DMS79 treated with DMSO at 0.1 percent for 48 hours (cell line): ENCODE results near the gene MEIS2.

Source experiments
- DNase-seq: peaks from one replicate; lab custom pipeline; 2025; lab: John Stamatoyannopoulos, UW

MEIS2 gene

GRCh38 chr15:37112971-37113670 is 12.8 kb upstream of the MEIS2 start:
- DNase-seq: no peak

- no peak for DNase-seq
Measured at GRCh38 chr15:37112171-37112570, 11.8 kb upstream of the MEIS2 start.

DNA sequence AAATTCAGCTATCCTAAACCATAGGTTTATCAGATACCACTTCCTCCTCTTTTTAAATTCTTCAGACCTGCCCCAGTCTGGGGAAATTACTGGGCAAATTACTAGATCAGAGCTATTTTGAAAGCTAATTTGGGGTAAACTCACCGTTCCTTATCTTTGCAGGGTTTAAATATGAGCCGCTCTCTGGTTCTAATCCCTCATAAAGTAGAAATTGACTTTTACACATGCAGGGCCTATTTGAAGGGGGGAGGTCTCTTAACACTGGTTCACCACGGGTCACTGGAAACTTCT is 11.0 kb upstream of the MEIS2 start:
- no peak for DNase-seq

- DNase-seq: peak; percentile 12
Measured at GRCh38 chr15:37109872-37110572, 9.7 kb upstream of the MEIS2 start.

DNA sequence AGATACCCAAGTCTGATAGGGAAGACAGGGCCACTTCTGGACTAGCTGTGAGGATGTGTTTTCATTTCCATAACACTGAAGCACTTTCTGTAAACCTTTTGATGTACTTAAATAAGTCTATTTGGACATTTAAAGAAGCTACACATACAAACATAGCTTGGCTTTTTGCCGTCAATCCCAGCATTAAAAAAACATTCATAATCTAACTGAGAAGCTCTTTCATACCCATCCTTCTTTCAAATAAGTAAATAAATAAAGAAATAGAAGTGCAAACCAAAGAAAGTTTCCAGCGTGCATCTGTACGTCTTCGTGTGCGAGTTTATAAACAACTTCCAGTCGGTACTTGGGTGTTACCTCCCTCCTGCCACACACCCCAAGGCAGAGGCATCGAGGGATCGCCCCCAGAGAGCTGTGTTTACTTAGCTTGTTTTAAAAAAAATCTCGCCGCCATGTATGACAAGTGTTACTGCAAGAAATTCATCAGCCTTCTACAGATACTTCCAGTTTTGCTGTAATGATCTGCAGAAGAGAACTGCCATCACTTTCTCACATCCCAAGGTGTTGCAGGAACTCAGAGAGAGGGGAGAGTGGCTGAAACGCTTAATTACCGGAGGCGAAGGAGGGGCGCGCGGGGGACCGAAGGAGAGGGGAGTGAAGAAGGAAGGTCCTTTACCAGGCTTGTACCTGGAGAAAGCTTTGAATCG is 9.0 kb upstream of the MEIS2 start:
- no peak for DNase-seq

GRCh38 chr15:37108381-37109167 is 8.2 kb upstream of the MEIS2 start:
- DNase-seq: no peak

DNA sequence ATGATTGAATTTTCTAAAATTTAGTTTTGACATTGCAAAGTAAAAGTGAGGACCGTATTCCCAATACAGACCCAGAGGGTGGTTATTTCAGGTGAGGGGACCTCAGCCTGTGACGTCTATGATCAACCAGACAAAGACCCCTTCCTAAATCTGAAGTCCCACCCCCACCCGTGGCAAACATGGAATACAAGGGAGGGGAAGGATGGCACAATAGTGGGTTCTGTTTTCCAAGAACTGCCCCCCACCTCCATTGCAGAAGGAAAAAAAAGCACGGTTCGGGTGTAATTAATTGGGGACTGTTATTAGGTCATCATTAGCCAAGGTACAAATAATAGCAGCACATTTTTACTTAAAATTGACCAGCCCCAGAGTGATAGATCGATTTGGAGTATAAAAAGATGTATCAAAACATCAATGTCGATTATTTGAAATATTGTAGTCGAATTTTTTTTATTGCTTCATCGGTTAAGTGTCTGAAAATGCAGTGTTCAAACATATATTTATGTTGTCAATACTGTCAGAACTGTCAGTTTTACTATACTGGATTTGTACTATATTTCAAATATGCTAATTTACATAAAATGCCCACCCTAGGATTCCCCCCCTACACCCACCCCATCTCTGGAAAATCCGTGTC is 7.5 kb upstream of the MEIS2 start:
- DNase-seq: no peak

DNA sequence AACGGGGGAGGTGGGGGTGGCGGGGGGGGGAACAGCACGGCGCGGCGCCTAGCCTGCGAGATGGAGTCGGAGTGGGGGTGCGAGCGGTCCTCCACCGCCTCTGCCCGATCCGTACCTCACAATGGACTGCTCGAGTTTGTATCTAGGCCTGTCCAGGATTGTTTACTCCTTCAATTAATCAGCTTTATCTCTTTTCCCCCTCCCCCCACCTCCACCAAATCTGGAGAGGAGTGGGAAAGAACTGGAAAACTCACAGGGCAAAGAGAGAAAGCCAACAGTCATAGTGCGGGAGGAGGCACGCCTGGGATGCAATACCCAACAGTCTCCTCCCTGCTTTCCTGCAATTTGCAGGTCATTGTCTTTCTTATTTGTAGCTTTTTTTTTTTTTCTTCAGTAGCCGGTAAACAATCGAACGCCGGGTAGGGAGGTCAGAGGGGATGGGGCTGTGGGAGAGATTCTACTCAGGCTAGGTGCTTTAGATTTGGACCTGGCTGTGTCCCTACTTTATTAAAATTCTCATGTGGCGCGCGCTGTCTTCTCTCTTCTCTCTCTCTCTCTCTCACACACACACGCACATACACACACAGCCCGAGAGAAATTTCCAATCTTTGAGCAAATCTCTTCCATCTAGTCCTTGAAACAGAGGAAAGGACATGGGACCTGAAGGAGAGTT is 6.9 kb upstream of the MEIS2 start:
- DNase-seq: no peak

DNA sequence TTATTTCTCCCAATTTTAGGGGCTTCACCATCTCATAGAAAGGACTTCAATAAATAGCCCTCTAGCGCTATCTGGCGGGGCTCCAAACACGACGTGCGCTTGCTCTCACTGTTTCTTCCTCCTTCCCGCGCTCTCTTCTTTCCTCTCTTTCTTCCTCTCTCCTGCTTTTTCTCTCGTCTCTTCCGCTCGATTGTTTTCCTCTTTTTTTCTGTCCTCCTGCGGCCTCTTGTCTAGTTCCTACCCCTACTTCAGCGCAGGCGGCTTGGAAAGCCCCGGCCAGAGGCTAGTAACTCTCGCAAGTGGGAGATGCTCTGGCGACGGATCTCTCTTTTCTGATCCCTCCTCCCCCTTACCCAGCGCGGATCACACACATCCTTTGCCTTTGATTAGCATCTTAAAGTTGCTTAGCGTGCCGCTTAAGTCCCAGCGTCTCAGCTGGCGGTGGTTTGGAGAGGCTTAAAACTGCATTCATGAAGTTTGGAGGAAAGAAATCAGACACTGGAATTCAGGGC is 6.2 kb upstream of the MEIS2 start:
- DNase-seq: no peak

GRCh38 chr15:37105889-37106288 is 5.5 kb upstream of the MEIS2 start:
- no peak for DNase-seq

GRCh38 chr15:37105029-37105428 is 4.7 kb upstream of the MEIS2 start:
- no peak for DNase-seq

DNA sequence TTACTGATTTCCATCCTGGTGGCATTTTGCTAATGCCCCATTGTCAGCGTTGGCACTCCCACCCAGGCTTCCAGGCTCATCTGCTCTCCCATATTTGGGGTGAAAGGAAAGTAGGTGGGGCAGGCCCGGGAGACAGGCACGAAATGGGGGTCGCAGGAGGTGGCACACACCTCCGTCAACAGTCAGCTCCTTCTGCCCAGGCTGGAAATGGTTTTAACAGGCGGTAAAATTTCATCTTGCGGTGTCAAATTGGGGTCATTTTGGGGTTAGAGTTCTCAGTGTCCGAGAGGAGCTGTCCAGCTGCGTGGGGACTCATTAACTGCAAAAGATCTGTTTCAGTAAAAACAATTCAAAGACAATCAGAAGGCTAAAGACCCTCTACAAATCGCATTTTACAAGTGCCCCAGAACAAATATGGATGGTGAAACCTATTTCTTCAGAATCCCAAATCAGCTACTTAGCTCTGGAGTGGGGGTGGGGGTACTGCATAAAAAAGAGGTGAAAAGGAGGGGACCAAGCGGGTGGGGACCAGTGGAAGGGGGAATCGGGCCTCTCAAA is 4.2 kb upstream of the MEIS2 start:
- DNase-seq: no peak

DNA sequence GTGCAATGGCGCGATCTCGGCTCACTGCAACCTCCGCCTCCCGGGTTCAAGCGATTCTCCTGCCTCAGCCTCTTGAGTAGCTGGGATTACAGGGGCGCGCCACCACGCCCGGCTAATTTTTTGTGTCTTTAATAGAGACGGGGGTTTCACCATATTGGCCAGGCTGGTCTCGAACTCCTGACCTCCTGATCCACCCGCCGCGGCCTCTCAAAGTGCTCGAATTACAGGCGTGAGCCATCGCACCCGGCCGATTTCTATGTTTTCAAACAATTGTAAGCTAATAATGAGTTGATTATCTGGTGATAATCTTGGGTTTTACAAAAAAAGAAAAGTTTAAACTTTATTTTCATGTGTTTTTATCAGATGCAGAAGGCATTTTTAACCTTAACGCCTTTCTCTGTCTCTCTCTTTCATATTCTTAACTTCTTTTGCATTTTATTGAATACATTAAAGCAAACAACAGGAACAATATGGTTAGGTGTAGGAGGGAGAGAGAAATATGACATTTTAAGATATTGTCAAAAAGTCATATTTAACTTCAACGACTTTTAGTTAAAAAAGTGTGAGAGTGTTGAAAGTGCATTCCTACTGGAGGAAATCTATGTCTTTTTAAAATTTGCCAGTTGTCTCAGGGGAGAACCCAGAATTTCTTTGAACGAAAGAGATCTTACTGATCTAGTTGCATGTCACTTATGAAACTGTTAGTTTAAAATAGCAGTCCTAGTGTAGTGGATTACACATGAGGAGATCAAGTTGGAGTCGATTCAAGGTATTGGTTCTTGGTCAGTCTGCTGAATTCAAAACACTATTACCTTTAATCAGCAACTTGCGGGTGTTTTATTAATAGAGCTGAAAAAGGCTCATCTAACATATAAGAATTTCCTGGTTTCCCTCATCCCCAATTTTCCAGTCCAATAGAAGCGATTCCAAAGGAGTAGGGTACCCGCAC is 3.4 kb upstream of the MEIS2 start:
- DNase-seq: no peak

DNA sequence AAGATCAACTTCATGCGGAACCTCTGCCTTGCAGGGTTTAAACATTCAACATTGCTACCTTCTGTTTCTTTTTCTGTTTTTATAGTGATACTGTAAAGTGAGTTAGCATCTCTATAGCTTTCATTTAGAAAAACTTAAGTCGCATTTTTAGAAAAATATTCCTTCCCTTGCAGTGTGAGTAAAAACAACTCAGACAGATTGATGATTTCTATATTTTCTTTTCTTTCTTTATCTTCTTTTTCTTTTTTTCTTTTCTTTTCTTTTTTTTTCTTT is 2.8 kb upstream of the MEIS2 start:
- no peak for DNase-seq

- DNase-seq: peak; percentile 32
Measured at GRCh38 chr15:37102305-37103162, 2.2 kb upstream of the MEIS2 start.

DNA sequence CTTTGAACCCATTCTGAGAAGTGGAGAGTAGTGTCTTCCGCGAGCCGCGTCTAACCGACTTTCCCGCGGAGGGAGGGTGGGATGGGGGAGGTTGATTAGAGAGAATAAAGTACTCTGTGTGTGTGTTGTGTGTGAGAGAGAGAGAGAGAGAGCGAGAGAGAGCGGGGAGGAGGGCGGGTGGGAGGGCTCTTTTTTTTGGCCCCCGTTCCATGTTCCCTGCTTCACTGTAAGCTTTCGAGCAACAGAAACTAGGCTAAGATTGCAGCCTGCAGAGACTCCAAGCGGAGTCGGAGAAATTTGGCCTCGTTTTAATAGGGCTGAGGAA is 1.6 kb upstream of the MEIS2 start:
- peak; percentile 35 for DNase-seq

- no peak for DNase-seq
Measured at GRCh38 chr15:37100966-37101215, 542 bp upstream of the MEIS2 start.

- peak; percentile 29 for DNase-seq
Measured at GRCh38 chr15:37099319-37100108, 835 bp downstream of the MEIS2 start.
